ENCODE data around the gene GPR180.

GPR180 gene

DNA sequence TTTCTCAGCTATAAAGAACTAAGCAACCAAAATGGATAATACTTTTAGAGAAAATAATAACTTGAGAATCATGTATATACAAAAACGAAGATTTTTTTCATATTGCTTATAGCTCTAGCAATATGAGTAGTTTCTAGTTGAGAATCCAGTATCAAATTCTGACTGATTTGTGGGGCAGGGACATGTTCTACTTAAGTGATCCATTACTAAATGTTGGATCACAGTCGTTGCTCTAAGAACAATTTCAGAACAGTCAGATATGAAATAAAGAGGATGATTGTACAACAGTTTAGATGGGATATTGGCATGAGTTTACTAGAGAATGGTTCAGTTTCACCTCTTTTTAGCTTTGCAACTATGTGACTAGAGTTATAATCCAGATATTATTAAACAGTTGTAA, 70.7 kb downstream of the GPR180 start:
- no peak overlapping the region for H3K27ac ChIP-seq (ENCODE audit: low read depth, low read length)
- no peaks in the 10 kb centered on the region for H3K36me3 ChIP-seq (ENCODE audit: control insufficient read depth, insufficient read depth, low read length)
- peaks cover 7% of the 10 kb centered on the region for H3K27me3 ChIP-seq (ENCODE audit: control insufficient read depth, insufficient read depth, low read length)
- H3K9me3 ChIP-seq (ENCODE audit: control insufficient read depth, insufficient read depth, low read length) = no peaks in the 10 kb centered on the region
- no peak overlapping the region for H3K4me3 ChIP-seq (ENCODE audit: low read depth, low read length)
- H3K4me1 ChIP-seq (ENCODE audit: control insufficient read depth, insufficient read depth, low read length) = peaks cover 12% of the 10 kb centered on the region
- H3K9ac ChIP-seq (ENCODE audit: low read depth, low read length) = no peak overlapping the region

DNA sequence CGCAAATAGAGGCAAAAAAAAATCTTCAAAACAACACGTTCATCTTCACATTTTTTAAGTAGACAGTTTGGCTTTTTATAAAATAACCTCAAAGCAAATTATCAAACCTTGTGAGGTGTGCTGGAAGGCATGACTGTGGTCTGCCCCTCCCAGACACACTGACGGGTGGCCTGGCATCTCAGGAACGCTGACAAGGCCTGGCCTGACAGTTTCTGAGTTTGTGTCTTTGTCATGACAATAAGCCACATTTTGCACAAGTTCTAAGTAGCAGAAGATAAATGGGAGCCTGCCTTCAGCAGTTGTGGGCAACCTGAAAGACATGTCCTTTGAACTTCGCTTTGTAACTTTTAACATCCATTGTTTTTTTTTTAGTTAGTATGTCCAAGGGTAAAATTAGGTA, 72.2 kb downstream of the GPR180 start:
- H3K9ac ChIP-seq (ENCODE audit: low read depth, low read length) = no peak overlapping the region
- no peak overlapping the region for H3K27ac ChIP-seq (ENCODE audit: low read depth, low read length)
- peaks cover 7% of the 10 kb centered on the region for H3K27me3 ChIP-seq (ENCODE audit: control insufficient read depth, insufficient read depth, low read length)
- no peaks in the 10 kb centered on the region for H3K36me3 ChIP-seq (ENCODE audit: control insufficient read depth, insufficient read depth, low read length)
- no peaks in the 10 kb centered on the region for H3K9me3 ChIP-seq (ENCODE audit: control insufficient read depth, insufficient read depth, low read length)
- H3K4me1 ChIP-seq (ENCODE audit: control insufficient read depth, insufficient read depth, low read length) = peaks cover 18% of the 10 kb centered on the region
- no peak overlapping the region for H3K4me3 ChIP-seq (ENCODE audit: low read depth, low read length)

- Histone ChIP-seq H3K9me3 (ENCODE audit: control insufficient read depth, insufficient read depth, low read length) (no peaks in the 10 kb centered on the region), H3K4me1 (ENCODE audit: control insufficient read depth, insufficient read depth, low read length) (peaks cover 18% of the 10 kb centered on the region), H3K9ac (ENCODE audit: low read depth, low read length) (no peak overlapping the region), H3K36me3 (ENCODE audit: control insufficient read depth, insufficient read depth, low read length) (no peaks in the 10 kb centered on the region), H3K4me3 (ENCODE audit: low read depth, low read length) (no peak overlapping the region), H3K27ac (ENCODE audit: low read depth, low read length) (no peak overlapping the region), H3K27me3 (ENCODE audit: control insufficient read depth, insufficient read depth, low read length) (peaks cover 7% of the 10 kb centered on the region)
Observed at GRCh38 chr13:94674609-94675348, 73.1 kb downstream of the GPR180 start.

- no peak overlapping the region for H3K9ac ChIP-seq (ENCODE audit: low read depth, low read length)
- H3K27ac ChIP-seq (ENCODE audit: low read depth, low read length) = no peak overlapping the region
- H3K9me3 ChIP-seq (ENCODE audit: control insufficient read depth, insufficient read depth, low read length) = no peaks in the 10 kb centered on the region
- H3K36me3 ChIP-seq (ENCODE audit: control insufficient read depth, insufficient read depth, low read length) = no peaks in the 10 kb centered on the region
- no peak overlapping the region for H3K4me3 ChIP-seq (ENCODE audit: low read depth, low read length)
- peaks cover 13% of the 10 kb centered on the region for H3K27me3 ChIP-seq (ENCODE audit: control insufficient read depth, insufficient read depth, low read length)
- H3K4me1 ChIP-seq (ENCODE audit: control insufficient read depth, insufficient read depth, low read length) = peaks cover 18% of the 10 kb centered on the region
Observed at GRCh38 chr13:94677799-94678198, 76.1 kb downstream of the GPR180 start.

DNA sequence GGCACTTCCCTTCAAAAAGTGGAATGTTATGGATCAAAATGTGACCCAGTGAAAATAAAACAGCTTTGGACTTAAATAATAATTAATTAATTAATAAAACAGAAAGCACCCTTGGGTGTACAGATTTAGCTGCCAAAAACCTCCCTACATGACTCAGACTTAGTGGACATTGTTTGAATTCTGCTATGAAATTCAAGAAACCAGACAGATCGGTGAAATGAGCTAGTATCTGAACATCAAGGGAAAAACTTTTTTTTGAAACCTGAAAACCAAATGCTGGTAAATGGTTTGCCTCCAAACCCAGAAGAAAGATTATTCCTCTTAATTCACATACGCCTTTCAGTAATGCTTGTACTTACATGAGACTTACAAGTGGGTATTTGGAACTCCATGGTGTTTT, 77.2 kb downstream of the GPR180 start:
- peaks cover 13% of the 10 kb centered on the region for H3K4me1 ChIP-seq (ENCODE audit: control insufficient read depth, insufficient read depth, low read length)
- H3K36me3 ChIP-seq (ENCODE audit: control insufficient read depth, insufficient read depth, low read length) = no peaks in the 10 kb centered on the region
- no peak overlapping the region for H3K9ac ChIP-seq (ENCODE audit: low read depth, low read length)
- peaks cover 19% of the 10 kb centered on the region for H3K27me3 ChIP-seq (ENCODE audit: control insufficient read depth, insufficient read depth, low read length)
- H3K27ac ChIP-seq (ENCODE audit: low read depth, low read length) = no peak overlapping the region
- no peaks in the 10 kb centered on the region for H3K9me3 ChIP-seq (ENCODE audit: control insufficient read depth, insufficient read depth, low read length)
- no peak overlapping the region for H3K4me3 ChIP-seq (ENCODE audit: low read depth, low read length)

DNA sequence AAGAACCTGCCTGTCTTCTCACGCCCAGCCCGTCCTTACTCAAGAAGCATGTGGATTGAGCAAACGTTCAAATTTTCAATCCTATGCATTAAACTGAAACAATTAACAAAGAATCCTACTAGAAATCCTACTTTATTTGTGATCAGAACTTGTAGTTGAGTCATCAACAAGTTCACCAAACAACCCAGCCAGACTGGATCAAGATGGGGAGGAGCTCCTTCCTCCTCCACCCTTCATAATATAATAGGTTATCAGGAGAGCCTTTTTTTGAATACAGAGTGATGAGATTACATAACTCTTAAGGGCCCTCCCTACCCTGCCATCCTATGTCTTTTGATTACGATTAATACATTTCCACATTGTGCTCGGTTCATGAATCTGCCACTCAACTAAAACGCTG, 78.0 kb downstream of the GPR180 start:
- no peaks in the 10 kb centered on the region for H3K9me3 ChIP-seq (ENCODE audit: control insufficient read depth, insufficient read depth, low read length)
- H3K36me3 ChIP-seq (ENCODE audit: control insufficient read depth, insufficient read depth, low read length) = no peaks in the 10 kb centered on the region
- no peak overlapping the region for H3K9ac ChIP-seq (ENCODE audit: low read depth, low read length)
- peaks cover 7% of the 10 kb centered on the region; the same call in 1 of the 2 replicates for H3K4me1 ChIP-seq (ENCODE audit: control insufficient read depth, insufficient read depth, low read length)
- H3K27ac ChIP-seq (ENCODE audit: low read depth, low read length) = no peak overlapping the region
- no peak overlapping the region for H3K4me3 ChIP-seq (ENCODE audit: low read depth, low read length)
- peaks cover 19% of the 10 kb centered on the region for H3K27me3 ChIP-seq (ENCODE audit: control insufficient read depth, insufficient read depth, low read length)

DNA sequence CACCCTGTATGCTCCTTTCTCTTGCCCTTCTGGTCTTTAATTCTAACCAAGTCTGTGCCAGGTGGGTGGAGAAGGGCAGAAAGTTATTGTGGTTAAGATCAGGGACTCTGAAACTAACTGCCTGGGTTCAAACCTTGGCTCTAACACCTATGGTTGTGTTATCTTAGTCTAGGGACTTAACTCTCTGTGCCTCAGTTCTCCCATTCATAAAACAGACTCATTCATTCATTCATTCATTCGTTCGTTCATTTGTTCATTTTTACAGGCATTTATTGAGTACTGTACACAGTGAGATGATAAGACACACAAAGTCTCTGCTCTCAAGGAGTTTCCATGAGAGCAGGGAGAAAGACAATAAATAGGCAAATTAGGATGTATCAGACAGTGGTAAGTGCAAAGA, 80.6 kb downstream of the GPR180 start:
- Histone ChIP-seq H3K4me1 (ENCODE audit: control insufficient read depth, insufficient read depth, low read length) (peaks cover 7% of the 10 kb centered on the region; the same call in 1 of the 2 replicates), H3K4me3 (ENCODE audit: low read depth, low read length) (no peak overlapping the region), H3K9me3 (ENCODE audit: control insufficient read depth, insufficient read depth, low read length) (no peaks in the 10 kb centered on the region), H3K27me3 (ENCODE audit: control insufficient read depth, insufficient read depth, low read length) (peaks cover 13% of the 10 kb centered on the region; the same call in 1 of the 2 replicates), H3K27ac (ENCODE audit: low read depth, low read length) (no peak overlapping the region), H3K36me3 (ENCODE audit: control insufficient read depth, insufficient read depth, low read length) (no peaks in the 10 kb centered on the region), H3K9ac (ENCODE audit: low read depth, low read length) (no peak overlapping the region)

DNA sequence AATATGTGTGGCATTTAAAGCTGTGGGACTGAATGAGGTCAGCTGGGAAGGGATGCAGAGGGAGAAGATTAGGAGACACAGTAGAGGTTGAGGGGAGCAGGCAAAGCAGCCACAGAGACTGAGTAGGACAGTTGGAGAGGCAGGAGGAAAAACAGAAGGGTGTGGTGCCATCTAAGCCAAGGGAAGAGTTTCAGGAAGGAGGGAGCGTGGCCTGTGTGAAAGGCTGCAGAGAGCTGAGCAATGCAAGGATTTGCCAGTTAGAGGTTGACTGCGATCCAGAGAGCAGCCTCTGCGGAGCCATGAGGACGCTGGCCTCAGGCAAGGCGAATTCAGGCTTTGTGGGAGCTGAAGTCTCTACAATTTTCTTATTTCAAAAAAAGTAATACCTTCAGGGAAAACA, 81.8 kb downstream of the GPR180 start:
- Histone ChIP-seq H3K36me3 (ENCODE audit: control insufficient read depth, insufficient read depth, low read length) (no peaks in the 10 kb centered on the region), H3K27ac (ENCODE audit: low read depth, low read length) (no peak overlapping the region), H3K9ac (ENCODE audit: low read depth, low read length) (no peak overlapping the region), H3K27me3 (ENCODE audit: control insufficient read depth, insufficient read depth, low read length) (peaks cover 13% of the 10 kb centered on the region; the same call in 1 of the 2 replicates), H3K4me3 (ENCODE audit: low read depth, low read length) (no peak overlapping the region), H3K9me3 (ENCODE audit: control insufficient read depth, insufficient read depth, low read length) (no peaks in the 10 kb centered on the region), H3K4me1 (ENCODE audit: control insufficient read depth, insufficient read depth, low read length) (no peaks in the 10 kb centered on the region)
